Subcutaneous adipose tissue (tissue), 4 donors: Measurements from ENCODE around the gene TMC3. TPM values are rescaled to one million over a fixed set of nuclear protein-coding genes. Genes with fewer than 3 reads are reported as not detected.

Source experiments
- CTCF ChIP-seq: fragments of 450-650 bp; IDR thresholded peaks from one replicate; pipeline ENCODE4 v1.5.1; 2016; ENCODE audit warnings: low read depth, mild to moderate bottlenecking, control low read depth, antibody characterized with exemption, moderate library complexity
- total RNA-seq, 4 donors: library from RNA; depleted of rRNA; stranded (reverse); fragments of >200 nt; gene quantifications; one replicate each; pipeline ENCODE4 v1.1.0, GENCODE V29; 2016

TMC3 gene
- total RNA-seq, 4 donors from 2014 or later, result not detected

GRCh38 chr15:81411051-81411450 lies 37.0 kb upstream of the TMC3 start:
- TF ChIP-seq CTCF, result no peak

DNA sequence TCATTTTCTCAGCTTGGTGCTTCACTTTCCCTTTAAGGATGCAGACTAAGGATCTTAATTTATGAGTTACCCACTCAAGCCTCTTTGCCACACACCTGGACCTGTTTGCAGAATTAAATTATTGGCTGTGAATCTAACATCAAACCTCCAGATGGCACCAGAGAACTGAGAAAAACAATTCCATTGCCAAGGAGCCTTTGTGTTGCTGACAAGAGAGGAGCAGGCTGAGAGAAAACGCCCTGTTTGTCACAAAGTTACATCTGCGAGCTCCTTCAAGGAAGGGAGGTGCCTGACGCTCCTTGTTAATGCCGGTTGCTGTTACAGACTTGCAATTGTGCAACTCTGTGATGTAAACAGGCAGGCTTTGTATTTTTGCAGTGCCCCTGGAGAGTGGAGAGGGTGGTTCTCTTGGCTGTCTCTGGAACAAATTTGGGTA lies 36.3 kb upstream of the TMC3 start:
- no peak for TF ChIP-seq CTCF

- no peak for TF ChIP-seq CTCF
Observed at GRCh38 chr15:81407718-81408117, 33.7 kb upstream of the TMC3 start.

GRCh38 chr15:81407176-81407575 lies 33.2 kb upstream of the TMC3 start:
- no peak for TF ChIP-seq CTCF

- TF ChIP-seq CTCF, result no peak
Observed at GRCh38 chr15:81400640-81401236, 26.7 kb upstream of the TMC3 start.

DNA sequence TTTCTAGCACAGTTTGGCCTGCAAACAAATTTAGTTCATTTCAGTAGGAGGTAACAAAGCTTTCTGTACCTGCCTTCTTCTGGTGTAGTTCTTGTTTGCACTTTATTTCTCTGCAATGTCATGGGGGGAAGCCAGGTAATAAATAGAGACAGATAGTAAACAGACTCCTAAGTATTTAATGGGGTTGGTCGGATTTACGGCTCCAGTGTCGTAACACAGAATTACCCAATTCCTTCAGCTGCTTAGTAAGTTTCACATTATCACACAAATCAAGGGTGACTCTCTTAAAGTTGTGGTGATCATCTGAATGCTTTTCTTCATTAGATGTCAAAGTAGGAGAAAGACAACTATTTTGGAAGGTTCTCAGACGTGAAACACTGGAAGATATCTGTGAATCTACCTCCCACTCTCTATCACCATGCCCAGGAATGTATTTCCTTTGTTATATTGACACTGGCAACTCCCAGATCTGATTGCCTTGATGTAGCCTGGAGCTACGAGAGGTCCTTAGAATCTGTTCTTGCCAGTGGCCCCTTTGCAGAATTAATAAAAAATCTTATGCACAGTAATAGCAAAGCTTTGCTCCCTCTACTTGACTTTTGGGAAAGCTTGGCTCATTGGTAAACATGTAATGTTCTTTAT lies 25.0 kb upstream of the TMC3 start:
- TF ChIP-seq CTCF, result no peak

- TF ChIP-seq CTCF, result no peak
Observed at GRCh38 chr15:81398456-81398855, 24.4 kb upstream of the TMC3 start.
